Ascending aorta (tissue), 2 donors: ENCODE data around the gene CPS1. TPM values are rescaled to one million over a fixed set of nuclear protein-coding genes. Genes with fewer than 3 reads are reported as not detected.

Experiments
- DNase-seq, 2 donors: peaks; one replicate each; pipeline ENCODE4 v3.0.0-alpha.2; 2019; ENCODE audit warnings: low spot score in 2 of 2
- H3K27ac ChIP-seq, 2 donors: fragments of 200-600 bp; sonication (generic); one replicate each; pipeline ENCODE4 v1.5.1; 2016 to 2017; ENCODE audit warnings: mild to moderate bottlenecking in 1 of 2
- H3K27me3 ChIP-seq: fragments of 200-600 bp; sonication (generic); one replicate; pipeline ENCODE4 v1.5.1; 2017
- H3K36me3 ChIP-seq, 2 donors: fragments of 200-600 bp; sonication (generic); one replicate each; pipeline ENCODE4 v1.5.1; 2016
- H3K4me1 ChIP-seq, 2 donors: fragments of 200-600 bp; sonication (generic); one replicate each; pipeline ENCODE4 v1.5.1; 2016 to 2017; ENCODE audit warnings: mild to moderate bottlenecking in 1 of 2
- H3K4me3 ChIP-seq, 2 donors: fragments of 200-600 bp; sonication (generic); one replicate each; pipeline ENCODE4 v1.5.1; 2016 to 2017; ENCODE audit warnings: mild to moderate bottlenecking in 1 of 2
- H3K9me3 ChIP-seq, 2 donors: fragments of 200-600 bp; sonication (generic); one replicate each; pipeline ENCODE4 v1.5.1; 2016
- CTCF ChIP-seq, 3 experiments: fragments of 200-600 bp in 2 of 3; fragments of 450-650 bp in 1 of 3; sonication (generic) in 2 of 3; IDR thresholded peaks; one replicate each; pipeline ENCODE4 v1.5.1; 2016 to 2019; ENCODE audit warnings: antibody characterized with exemption in 3 of 3, mild to moderate bottlenecking in 1 of 3, moderate library complexity in 1 of 3
- intact Hi-C: fragments of 100-400 bp; cut with DNase I; formaldehyde crosslinking; loops from one replicate; pipeline ENCODE4 v1.15.1; 2023
- total RNA-seq: library from RNA; depleted of rRNA; stranded (reverse); fragments of >200 nt; gene quantifications from one replicate; pipeline ENCODE4 v1.1.0, GENCODE V29; 2016

CPS1 gene
- total RNA-seq, 1 donor from 2014 or later, result 9.4 TPM

GRCh38 chr2:210718503-210718902, 162.1 kb downstream of the CPS1 start:
- no peaks in the 10 kb centered on the region for H3K9me3 ChIP-seq
- TF ChIP-seq CTCF (IDR thresholded peaks at IDR 0.05), result no peak
- DNase-seq, result no peak
- intact Hi-C loops, result no loop called here
- no peaks in the 10 kb centered on the region for H3K4me1 ChIP-seq
- H3K27ac ChIP-seq, result no peak overlapping the region
- H3K36me3 ChIP-seq, result no peaks in the 10 kb centered on the region
- H3K4me3 ChIP-seq, result no peak overlapping the region
- H3K27me3 ChIP-seq, result no peaks in the 10 kb centered on the region

GRCh38 chr2:210722092-210722491, 165.7 kb downstream of the CPS1 start:
- H3K27ac ChIP-seq, result no peak overlapping the region
- H3K4me1 ChIP-seq, result no peaks in the 10 kb centered on the region
- H3K27me3 ChIP-seq, result no peaks in the 10 kb centered on the region
- H3K9me3 ChIP-seq, result no peaks in the 10 kb centered on the region
- TF ChIP-seq CTCF (IDR thresholded peaks at IDR 0.05), result no peak
- no peaks in the 10 kb centered on the region for H3K36me3 ChIP-seq
- intact Hi-C loops, result no loop called here
- no peak for DNase-seq
- no peak overlapping the region for H3K4me3 ChIP-seq

- Histone ChIP-seq H3K36me3 (no peaks in the 10 kb centered on the region), H3K27ac (no peak overlapping the region), H3K4me3 (no peak overlapping the region), H3K9me3 (no peaks in the 10 kb centered on the region), H3K27me3 (no peaks in the 10 kb centered on the region), H3K4me1 (no peaks in the 10 kb centered on the region)
- intact Hi-C loops, result no loop called here
- DNase-seq, result no peak
- no peak for TF ChIP-seq CTCF (IDR thresholded peaks at IDR 0.05)
These were observed 171.2 kb downstream of the CPS1 start for GRCh38 chr2:210727549-210727948.

Other genes with a start within 250 kb of the CPS1 start
- not detected for gene MYL1, start 241.4 kb upstream of the CPS1 start, total RNA-seq
- 16.4 TPM for gene LANCL1, start 79.8 kb upstream of the CPS1 start, total RNA-seq